Right renal cortex interstitium (tissue), 3 donors: ENCODE measurements around the gene INO80C. TPM values are rescaled to one million over a fixed set of nuclear protein-coding genes. Genes with fewer than 3 reads are reported as not detected.

Experiments used
- DNase-seq, 3 donors: peaks; one replicate each; pipeline ENCODE4 v3.0.0-alpha.2; 2013; ENCODE audit warnings: low read depth in 3 of 3, low spot score in 2 of 3
- polyA plus RNA-seq, 3 donors: library from polyadenylated mRNA; unstranded; fragments of 120-200 nt; gene quantifications; one replicate each; pipeline ENCODE4 v1.2.1, GENCODE V29; 2013; ENCODE audit not compliant: insufficient read length in 3 of 3

INO80C gene
- polyA plus RNA-seq, 3 donors, result 24.5 to 28.3 (median 27.9) TPM

DNA sequence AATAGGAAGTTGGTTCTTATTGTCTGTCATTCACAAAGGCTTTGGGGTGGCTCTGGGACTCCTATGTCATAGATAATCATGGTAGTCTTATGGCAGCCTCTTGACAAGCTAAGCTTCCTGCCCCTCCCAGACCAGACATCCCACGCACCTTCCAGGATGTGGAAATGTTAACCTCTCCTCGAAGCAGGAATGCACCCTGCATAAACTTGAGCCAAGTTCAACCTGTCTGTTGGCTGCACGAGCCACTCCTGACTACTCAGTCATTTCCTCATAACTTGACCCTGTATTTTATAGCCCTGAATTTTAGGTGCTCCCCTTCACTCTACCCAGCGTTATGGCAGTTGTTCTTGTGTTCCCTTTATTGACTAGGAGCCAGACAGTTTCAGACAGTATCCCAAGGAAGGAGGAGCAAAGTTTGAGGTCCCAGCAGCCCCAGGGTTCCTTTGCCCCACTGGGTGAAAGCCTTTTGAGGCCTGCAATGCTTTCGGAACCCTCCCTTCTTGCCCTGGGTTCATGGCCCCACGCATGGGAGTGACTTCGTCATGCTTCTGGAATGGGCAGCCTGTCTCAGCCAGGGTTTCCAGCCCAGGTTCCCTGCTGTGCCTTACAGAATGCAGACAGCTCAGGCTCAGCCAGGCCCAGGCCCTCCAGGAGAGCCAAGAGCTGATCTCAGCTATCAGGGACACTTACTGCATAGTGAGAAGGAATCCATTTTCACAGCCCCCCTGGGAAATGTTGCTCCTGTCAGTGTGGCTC is 15.6 kb upstream of the INO80C start:
- no peak for DNase-seq

DNA sequence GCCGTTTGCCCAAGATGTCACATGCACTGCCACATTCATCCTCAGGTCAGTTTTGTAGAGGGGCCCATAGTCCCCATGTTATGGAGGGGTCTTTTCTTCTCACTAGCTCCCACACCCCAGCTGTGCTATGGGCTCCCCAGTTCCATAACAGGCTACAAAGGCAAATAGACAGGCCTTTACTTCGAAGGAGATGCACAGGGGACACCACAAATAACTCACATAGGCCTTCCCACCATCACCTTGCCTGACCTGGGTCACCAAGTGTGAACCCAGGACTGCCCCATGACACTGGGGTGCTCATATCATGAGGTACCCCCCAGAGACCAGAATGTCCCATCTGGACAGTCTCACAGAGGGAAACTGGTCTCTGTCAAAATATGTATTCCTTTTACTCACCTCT is 15.0 kb upstream of the INO80C start:
- DNase-seq, result no peak

DNA sequence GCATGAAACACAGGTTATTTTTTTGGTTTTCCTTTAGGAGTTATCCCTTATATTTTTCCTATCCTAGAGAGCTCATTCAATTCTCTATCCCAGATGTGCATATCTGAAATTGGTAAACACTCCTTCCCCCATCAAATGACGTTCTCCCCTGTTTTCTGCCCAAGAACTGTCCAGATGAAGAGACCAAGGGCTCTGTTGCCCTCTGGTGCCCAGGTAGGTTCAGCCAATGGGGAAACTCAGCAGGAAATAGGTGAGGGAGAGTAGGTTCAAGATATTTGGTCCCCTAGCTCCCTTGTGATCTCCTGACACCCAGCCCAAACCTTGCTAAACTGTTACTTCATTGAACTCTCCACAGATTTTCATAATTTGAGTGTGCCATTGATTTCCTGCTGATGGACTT is 14.1 kb upstream of the INO80C start:
- no peak for DNase-seq

- no peak for DNase-seq
Measured at GRCh38 chr18:35511428-35511827, 13.7 kb upstream of the INO80C start.

DNA sequence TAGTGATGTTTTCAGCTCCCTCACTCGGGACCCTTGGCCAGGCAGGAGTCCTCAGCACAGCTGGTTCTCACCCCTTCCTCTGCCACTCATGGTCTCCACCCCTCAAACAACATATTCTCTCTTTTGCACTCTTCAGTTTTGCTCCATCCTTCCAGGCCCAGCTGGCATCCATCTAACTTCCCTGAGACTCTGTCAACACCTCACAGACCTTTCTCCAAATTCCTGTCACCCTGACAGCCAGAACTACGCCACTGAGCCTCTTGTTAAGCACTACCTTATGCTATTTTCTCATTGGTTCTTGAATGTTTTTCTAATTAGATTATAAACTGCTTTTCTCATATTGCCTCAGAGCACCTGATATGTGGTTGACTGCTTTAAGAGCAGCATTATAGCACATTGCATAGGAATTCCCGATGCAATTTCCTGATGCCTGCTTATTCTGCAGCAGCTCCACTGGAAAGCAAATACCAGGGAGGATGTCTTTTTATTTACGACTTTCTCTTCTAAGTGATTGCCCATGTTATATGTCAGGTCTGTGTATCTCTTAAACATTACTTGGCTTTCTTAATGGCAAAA is 12.4 kb upstream of the INO80C start:
- no peak for DNase-seq

DNA sequence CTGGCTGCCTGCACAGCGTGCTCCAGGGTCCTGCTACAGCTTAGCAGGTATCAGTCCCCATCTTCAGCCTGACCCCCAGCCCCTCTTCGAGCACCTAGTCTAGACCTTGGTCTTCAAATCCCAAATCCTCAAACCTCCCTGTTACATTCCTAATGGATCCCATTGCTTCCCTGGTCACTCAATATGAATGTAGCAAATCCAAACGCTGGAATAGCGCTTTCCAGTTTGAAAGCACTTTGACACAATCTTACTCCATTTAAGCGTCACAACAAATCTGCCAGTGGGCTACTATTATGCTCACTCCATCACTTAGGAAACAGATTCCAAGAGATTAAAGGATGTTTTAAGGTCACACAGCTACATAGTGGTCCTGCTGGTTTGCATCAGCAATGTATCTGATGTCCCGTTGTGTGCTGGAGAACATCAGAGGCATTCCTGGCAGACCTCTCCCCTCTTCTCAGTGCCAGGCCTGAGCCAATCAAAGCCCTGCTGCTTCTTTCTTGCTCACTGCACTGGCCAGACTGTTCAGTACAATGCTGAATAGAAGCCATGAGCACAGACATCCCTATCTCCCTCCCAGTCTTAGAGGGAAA is 11.1 kb upstream of the INO80C start:
- DNase-seq, result no peak

GRCh38 chr18:35508030-35508429 is 10.3 kb upstream of the INO80C start:
- DNase-seq, result no peak

GRCh38 chr18:35507623-35508022 is 9.9 kb upstream of the INO80C start:
- DNase-seq, result no peak

GRCh38 chr18:35507192-35507591 is 9.4 kb upstream of the INO80C start:
- DNase-seq, result no peak

DNA sequence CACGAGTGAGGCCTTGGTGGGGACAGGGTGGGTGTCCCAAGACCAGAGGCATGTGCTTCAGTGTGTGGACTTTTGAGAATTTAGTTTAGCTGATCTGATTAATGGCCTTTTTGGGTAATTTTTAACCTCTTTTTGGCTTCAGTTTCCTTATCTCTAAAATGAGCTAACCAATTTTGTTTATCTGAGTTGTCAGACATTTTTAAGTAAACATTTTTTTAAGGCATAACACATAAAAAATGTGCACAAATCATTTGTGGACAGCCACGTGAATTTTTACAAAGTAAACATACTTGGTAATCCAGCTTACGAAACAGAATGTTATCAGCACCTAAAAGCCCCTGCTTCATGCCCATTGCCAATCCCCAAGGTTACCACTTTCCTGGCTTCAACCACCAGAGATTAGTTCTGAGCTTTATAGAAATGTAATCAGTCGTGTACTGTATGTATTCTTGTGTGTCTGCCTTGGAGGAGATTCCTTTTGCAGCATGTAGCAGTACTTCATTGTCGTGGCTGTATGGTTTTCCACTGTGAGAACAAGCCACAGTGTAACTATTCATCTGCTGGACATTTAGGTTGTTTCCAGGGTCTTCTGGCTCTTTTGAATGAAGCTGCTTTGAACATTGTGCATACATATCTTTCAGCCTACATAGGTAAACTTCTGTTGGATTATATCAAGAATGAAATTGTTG is 8.4 kb upstream of the INO80C start:
- DNase-seq, result no peak

DNA sequence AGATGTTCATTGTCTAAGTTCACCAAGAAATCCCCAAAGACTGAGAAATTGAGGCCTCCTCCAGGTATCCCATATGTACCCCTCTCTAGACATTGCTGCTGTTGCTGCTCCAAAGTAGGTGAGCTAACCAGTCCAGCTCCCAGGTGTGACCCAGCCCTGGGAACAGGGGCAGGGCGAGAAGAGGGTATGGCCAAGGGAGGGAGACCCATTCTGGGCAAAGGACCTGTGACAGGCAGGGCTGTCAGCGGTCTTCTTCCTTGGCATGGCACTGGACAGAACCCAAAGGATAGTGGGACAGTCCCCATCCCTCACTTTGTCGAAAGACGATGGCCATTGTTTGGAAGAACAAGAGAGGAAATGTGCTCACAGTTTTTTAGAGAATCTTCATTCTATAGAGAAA is 7.2 kb upstream of the INO80C start:
- DNase-seq, result no peak

DNA sequence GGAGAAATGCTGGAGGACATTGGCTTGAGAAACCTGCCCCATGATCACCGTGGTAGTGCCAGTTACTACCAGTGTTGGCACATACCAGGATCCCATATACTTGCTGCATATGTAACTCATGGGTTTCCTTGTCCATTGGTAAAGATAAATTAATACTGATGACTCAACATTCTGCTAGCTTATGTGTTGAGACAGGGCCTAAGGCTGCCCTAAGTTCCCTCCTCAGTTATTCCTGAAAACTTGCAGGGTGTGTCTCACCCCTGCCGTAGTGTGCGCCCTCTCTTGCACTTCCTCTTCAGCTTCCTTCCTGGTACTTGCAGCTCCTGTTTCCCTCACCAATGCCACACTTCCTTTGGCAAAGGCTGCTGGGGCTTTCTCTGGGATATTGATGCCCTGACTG is 4.3 kb upstream of the INO80C start:
- no peak for DNase-seq

DNA sequence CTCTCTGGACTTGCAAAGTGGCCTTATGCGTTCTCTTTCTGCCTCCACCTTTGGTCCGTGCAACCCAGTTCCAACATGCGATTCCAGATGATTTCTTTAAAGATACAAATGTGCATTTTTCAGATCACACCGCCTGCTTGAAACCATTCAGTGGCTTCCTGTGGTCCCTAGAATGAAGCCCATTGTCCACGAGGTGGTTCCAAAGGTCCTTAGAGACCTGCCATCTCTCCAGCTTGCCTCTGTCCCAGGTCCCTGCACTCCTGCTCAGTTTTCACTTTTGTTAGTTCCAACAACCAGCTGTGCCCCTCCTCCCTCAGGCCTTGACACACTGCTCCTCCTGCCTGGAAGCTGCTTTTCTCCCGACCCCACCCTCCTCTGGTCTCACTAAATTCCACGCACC is 3.6 kb upstream of the INO80C start:
- no peak for DNase-seq

DNA sequence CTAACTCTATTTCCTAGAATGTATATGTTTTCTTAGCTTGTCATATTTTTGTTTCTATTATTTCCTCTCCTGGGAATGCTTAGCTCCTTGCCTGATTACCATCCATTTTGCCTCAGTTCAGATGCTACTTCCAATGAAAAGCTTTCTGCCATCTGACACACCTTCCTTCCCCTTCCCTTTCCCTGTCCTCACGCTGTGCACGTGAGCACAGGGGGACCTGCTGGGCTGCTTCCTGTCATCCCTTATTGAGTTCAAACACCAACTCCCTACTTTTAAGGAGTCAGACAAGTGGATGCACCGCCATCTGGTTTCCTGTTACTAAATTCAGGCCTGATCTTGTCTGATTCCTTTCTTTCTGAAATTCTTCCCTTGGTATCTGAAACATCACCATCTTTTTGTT is 2.4 kb upstream of the INO80C start:
- no peak for DNase-seq

DNA sequence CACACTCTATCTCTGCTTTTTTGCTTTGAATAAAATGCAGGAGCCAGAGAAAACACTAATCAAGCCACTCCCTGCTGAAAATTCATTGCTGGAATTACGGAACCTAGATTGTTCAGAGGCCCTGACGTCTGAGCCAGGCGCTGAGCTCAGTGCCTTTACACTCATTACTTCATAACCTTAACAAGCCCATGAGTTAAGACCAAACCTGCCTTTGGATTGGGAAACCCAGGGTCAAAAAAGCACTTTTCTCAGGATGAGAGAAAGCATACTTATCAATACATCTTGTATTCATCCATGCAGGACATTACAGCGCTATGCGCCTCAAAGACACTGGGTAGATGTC is 762 bp downstream of the INO80C start:
- no peak for DNase-seq

- DNase-seq, result no peak
Measured at GRCh38 chr18:35495536-35496314, 2.0 kb downstream of the INO80C start.

DNA sequence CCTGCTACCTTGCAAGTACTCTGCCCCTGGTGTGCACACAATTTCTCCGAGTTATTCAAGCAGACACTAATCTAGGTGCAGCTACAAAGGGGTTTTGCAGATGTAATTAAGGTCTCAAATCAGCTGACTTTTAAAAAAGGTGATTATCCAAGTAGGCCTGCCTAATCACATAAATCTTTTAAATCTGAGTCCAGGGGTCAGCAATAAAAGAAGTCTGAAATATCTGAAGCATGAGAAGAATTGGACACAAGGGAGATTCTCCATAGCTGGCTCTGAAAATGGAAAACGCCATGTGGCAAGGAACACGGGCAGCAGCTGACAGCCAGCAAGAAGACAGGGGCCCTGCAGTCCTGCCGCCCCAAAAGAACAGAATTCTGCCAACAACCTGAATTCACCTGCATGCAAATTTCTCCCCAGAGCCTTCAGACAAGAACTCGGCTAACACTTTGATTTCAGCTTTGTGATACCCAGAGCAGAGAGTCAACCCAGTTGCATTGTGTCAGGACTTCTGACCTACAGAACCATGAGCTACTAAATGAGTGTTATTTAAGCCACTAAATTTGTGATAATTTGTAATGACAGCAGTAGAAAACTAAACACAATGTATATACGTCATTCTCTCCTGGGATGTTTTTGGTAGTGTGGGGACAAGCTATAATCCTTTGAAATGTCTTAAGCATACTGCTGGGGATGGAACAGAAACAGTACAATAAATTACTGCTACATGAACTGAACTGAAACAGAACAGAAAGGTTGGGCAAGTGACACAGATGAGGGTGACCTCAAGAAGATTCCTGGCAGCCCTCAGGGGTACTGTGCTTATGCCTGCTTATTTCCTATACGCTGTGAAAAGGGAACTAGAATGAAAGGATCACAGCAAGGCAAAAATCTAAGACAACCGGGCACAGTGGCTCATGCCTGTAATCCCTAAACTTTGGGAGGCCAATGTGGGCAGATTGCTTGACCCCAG is 3.2 kb downstream of the INO80C start:
- no peak for DNase-seq

GRCh38 chr18:35491700-35492077 is 6.1 kb downstream of the INO80C start:
- no peak for DNase-seq

DNA sequence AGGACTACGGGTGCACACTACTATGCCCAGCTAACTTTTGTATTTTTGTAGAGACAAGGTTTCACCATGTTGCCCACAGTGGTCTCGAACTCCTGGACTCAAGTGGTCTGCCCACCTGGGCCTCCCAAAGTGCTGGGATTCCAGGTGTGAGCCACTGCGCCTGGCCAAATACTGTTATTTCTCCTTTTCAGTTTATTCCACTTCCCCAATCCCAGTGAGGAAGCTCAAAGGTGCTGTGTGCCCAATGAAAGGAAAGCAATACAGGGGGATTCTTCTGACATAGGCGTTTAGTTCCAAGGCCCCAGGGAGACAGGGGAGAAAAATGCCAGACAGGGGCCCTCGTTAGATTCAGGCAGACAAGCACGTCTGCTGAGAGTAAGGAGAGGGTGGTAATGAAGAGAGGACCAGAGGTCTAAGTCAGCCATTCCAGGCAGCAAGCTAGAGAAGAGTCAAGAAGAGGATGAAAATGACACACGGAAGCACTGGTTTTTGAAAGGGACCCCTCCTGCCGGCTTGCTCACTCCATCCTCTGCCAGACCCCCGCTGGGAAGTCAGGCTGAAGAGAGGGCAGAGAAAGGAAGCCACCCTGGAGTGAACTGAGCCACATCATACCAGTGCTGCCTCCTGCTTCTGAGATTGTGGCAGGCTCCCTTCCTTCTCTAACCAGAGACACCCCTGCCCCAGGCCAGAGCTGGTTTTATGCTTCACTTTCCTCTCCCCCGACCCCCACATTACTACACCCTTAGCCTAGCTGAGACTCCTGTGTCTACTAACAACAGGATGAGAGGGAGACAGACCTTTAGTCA is 6.7 kb downstream of the INO80C start:
- DNase-seq, result no peak
